Left renal cortex interstitium (tissue), 4 donors: ENCODE measurements around the gene CPT1B. TPM values are rescaled to one million over a fixed set of nuclear protein-coding genes. Genes with fewer than 3 reads are reported as not detected.

Experiments used
- DNase-seq, 4 donors: peaks; one replicate each; pipeline ENCODE4 v3.0.0-alpha.2; 2013; ENCODE audit warnings: low read depth in 4 of 4, low spot score in 2 of 4, missing footprints in 1 of 4
- polyA plus RNA-seq, 4 donors: library from polyadenylated mRNA; unstranded; fragments of 120-200 nt; gene quantifications; one replicate each; pipeline ENCODE4 v1.2.1, GENCODE V29; 2013; ENCODE audit not compliant: insufficient read length in 4 of 4

CPT1B gene
- polyA plus RNA-seq, 4 donors = 9.8 to 18.5 (median 10.9) TPM

DNA sequence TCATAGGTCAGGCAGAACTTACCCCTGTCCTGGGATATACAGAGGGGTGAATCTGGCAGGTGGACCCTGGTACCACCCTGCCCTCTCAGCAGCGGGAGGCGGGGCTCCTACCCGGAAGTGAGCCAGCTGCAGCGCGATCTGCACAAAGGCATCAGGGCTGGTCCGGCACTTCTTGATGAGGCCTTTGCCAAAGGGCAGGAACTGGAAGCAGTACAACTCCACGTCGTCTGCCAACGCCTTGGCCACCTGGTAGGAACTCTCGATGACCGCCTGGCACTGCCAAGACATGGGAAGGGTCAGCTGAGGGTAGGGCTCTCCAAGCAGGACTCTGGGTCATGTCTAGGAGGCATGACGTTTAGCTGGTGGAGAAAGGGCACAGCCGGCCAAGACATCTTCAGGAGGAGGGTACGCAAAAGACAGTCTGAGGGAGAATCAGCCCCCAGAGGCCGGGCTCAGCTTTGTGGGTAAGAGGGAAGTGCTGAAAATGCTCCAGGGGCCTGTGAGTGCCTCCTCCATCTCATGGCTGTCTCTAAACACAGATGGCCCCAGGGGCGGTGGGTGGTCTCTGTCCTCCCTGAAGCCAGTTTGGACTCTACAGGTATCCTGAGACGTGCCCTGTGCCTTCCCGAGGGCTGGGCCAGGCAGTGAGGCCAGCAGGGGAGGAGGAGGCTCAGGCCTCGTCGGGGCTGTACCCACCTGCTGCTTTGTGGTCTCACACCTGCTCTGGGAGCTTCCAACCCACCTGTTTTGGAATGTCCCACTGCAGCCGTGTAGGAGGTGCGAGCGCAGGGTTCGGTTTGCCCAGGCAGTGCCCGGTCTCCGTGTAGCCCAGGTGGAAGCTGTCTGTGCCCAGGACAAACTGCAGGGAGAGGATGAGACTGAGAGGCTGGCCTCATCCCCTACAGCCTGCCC lies 6.7 kb downstream of the CPT1B start:
- no peak for DNase-seq

DNA sequence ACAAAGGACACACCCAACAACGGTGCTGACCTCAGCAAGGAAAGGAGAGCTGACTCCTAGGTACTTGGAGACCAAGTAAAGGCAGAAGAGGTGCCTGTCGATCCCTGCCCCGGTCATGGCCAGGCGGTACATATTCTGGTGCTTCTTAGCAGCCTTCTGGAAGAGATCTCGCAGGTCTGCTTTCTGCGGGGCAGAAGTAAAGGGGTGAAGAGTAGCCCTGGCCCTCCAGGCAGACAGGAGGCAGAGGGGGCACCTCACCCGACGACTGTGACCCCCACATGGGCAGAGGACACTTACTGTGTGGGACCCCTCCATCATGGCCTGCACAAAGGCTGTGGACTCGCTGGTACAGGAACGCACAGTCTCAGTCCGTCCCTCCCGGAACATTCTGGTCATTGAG lies 7.4 kb downstream of the CPT1B start:
- no peak for DNase-seq

DNA sequence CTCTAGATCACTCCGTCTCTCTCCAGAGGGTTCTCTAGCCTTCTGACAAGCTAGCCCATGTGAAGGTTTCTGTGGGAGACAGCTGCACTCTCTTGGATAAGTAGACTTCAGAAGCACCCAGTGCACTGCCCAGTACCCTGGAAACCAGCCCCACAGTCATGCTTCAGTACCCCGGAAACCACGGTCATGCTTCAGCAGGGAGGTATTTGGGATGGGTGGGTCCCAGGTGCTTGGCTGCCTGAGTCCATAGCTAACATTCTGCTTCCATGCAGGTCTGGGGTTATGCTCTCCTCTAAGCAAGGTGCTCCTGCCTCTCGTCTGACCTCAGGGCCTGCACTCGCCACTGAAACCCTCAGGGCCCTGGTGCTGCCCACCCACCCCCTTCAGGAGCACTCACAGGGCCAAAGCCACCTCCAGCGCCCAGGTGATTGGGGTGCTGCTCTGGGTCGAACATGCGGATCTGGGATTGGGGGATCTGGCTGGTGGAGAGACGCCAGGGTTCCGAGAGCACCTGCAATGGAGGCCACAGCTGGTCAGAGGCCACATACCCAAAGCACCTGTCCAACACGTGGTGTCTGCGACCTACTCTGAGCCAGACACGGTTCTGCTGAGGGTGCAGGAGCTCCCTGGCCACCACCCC lies 8.2 kb downstream of the CPT1B start:
- DNase-seq = no peak

DNA sequence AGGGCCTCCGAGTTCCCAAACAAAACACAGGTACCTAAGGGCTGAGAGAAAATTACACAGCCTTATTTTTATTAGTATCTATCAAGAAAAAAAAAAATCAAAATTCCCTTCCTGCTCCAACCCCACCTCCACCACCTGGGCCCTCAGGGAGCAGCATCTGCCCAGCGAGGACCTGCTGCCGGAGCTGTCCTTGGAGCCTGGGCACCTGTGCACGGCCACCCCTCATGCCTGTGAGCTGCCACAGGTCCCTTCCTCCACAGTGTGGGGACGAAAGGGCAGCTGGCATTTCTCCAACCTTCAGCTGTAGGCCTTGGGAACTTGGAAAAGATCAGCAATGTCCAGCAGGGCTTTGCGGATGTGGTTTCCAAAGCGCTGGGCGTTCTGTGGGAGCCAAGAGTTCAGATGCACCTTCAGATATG lies 9.2 kb downstream of the CPT1B start:
- no peak for DNase-seq

DNA sequence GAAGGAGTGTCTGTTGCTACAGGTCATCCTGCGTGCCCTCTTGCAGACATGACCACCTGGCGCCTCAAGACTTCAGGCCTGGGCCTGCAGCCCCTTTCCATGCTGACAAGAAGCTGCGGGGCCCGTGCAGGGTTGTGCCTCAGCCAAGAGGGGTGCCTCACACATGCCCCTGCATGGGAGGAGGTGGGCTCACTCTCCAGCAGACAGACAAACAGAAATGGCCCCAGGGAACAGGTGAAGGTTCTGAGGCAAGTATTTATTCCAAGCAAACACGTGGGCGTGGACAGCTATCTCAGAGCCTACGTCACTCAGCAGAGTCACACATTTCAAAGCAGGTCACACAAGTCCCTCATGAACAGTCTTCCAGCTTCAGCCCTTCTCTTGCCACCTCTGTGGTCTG lies 9.6 kb downstream of the CPT1B start:
- DNase-seq = no peak

DNA sequence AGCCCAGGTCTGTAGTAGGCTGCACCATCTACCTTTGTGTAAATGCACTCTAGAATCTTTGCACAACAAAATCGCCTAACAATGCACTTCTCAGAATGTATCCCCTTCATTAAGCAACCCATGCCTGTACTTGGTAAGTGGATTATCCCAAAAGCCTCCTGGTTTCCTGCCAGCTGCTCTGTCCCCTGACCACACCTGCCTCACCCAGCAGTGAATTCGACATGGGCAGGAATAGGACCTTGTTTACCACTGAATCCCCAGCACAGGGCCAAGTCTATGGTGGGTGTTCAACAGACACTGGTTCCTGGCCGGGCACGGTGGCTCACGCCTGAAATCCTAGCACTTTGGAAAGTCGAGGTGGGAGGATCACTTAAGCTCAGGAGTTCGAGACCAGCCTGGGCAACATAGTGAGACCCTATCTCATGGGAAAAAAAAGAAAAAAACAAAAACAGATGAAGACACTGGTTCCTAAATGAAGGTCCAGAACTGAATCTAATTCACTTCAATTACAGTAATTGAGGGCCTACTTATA lies 10.4 kb downstream of the CPT1B start:
- DNase-seq = no peak

DNA sequence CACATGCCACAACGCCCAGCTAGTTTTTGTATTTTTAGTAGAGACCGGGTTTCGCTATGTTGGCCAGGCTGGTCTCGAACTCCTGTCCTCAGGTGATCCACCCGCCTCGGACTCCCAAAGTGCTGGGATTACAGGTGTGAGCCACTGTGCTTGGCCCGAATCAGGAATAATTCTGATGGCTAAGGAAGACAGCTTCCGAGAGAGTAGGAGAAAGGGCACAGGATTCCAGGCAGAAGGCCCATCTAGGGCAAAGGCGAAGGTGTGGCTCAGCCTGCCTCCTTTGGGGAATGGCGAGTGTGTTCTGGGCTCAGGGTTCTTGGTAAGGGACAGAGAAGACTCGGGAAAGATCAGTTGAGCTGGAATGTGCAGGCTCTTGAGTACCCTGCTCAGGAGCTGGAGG lies 13.9 kb downstream of the CPT1B start:
- no peak for DNase-seq

DNA sequence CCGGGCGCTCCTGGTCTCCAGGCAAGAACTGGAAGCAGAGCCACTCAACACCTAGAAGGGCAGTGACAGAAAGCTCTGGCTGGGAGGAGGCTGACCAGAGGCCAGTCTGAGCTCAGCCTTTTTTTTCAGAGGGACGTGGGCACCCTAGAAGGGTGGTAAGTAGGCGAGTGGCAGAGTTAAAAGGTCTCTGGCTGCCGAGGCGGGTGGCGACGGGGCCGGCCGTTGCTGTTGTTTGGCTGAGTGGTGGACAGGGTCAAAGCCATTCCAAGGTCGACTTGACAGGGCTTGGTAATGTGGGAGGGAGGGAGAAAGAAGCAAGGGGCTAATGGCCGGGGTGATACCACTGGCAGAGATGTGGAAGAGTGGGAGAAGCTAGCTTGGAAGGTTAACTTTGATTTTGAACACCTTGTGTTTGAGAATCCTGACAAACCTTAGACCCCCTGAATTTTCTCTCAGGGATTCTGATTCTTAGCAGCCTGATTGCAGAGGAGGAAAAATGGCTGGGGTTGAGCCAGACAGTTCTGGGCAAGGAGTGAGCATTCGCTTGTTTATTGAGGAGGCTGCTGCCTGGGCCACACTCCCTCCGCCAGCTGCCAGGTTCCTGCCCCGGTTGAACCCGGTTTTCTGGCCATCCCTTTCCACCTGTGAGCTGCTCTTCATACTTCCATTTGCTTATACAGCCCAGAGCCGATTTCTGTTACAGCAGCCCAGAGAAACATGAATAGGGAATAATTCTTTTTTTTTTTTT lies 14.6 kb downstream of the CPT1B start:
- no peak for DNase-seq

DNA sequence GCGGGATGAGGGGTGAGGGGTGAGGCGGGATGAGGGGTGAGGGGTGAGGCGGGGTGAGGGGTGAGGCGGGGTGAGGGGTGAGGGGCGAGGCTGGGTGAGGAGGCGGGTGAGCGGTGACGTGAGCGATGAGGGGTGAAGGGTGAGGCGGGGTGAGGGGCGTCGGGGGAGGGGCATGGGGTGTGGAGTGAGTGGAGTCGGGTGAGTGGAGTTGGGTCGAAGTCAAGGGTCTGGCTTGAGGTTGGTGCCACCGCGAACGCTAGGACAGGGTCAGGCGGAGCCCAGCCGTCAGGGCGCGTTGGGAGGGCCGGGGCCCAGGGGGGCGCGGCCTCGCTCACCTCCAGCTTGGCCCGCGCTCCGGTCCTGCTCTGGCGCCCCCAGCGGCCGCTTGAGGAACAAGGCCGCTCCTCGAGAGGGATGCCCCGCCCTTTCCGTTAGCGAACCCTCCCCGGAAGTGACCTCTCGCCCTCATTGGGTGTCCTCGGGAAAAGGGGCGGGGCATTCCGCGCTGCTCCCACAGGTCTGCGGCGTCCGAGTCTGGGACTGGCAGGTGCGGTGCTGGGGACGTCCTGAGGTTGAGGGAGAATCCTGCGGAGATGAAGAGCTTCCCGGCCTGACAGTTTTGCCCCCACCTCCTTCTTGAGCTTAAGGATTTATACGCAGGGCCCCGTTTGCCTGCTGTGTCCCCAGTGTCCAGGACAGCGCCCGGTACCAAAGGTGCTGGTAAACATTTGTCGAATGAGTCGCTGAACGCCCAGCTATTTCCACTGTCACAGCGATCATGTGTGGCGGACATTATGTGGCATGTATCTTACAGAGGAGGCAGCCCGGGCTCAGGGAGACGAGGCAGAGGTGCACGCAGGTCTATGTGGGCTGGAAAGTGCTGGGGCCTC lies 15.5 kb downstream of the CPT1B start, which contains the start of gene SYCE3:
SYCE3 (minus strand) TSS at position 397 of the 890 bp plus-strand sequence. CDS start 6,514 bp downstream, outside the sequence.
- peak; percentile 77 to 89 (median 82) for DNase-seq

DNA sequence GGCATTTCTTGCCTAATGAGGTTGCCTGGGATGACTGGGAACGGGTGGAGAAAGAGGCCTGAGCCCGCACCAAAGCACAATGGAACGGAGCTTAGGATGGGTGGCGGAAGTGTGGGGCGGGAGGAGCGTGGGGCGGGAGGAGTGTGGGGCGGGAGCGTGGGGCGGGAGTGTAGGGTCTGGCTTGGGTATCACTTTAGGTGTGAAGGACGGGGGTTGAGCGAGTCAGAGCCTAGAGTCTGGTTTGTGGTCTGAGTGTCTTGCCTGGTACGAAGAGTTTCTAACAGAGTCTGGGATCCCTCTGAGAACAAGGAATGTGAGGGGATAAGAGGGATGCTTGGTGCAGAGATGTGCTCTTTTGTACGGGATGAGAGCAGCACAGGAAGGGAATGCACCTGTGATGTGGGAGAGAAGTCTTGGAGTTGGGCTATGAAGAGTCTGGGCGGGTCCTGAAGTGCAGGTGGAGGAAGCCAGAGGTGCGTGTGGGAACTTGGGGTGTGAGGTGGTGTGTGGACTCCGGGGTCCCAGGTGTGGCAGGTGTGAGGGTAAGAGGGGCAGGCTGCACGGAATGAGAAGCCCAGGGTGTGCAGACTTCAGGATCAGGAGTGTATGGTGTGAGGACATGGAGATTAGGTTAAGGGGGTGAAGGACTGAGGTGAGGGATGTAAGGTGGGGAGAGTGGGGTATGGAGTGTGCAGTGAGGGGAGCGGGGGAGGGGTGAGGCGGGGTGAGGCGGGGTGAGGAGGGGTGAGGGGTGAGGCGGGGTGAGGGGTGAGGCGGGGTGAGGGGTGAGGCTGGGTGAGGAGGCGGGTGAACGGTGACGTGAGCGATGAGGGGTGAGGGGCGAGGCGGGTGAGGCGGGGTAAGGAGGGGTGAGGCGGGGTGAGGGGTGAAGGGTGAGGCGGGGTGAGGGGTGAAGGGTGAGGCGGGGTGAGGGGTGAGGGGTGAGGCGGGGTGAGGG lies 16.5 kb downstream of the CPT1B start:
- no peak for DNase-seq

DNA sequence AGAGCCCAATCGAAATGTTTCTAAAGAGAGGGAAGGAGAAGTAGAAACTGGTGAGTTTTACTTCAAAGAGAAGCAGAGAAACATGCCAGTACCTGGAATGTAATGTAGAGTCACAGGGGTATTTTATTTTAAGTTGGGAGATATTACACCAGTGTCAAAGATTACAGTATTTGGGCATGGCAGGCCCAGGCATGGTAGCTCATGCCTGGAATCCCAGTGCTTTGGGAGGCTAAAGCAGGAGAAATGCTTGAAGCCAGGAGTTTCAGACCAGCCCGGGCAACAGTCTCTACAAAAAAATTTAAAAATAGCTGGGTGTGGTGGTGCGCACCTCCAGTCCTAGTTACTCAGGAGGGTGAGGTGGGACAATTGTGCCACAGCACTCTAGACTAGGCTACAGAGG lies 18.2 kb downstream of the CPT1B start:
- no peak for DNase-seq

DNA sequence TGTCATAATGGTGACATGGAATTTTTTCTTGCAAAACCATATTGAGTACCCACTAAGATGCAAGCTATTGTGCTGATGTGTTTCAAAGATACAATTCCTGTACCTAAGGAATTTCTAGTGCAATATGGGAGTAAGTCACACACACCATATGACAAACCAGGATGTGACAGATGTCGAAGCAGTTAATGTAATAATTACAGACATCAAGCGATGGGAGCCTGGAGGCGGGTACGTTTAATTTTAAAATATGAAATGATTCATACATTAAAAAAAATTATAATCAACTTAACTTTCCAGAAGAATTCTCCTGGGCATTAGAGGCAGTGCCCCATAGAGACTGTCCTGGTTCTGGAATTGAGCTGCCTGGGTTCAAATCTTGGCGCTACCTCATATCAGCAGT lies 21.5 kb downstream of the CPT1B start:
- no peak for DNase-seq

DNA sequence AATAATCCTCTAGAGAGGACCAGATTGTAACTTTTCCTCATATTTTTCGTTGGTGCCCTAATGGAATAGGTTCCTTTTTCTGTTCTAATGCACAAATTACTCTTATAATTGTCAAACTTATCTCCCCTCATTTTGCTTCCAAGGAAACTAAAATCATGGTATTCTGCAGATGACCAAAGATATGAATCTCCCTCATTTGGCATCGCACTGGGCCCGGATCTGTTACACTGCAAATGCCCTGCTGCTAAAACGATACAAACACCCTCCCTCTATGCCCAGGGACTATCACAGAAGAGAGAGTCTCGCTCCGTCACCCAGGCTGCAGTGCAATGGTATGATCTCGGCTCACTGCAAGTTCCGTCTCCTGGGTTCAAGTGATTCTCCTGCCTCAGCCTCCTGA lies 24.9 kb downstream of the CPT1B start:
- no peak for DNase-seq

DNA sequence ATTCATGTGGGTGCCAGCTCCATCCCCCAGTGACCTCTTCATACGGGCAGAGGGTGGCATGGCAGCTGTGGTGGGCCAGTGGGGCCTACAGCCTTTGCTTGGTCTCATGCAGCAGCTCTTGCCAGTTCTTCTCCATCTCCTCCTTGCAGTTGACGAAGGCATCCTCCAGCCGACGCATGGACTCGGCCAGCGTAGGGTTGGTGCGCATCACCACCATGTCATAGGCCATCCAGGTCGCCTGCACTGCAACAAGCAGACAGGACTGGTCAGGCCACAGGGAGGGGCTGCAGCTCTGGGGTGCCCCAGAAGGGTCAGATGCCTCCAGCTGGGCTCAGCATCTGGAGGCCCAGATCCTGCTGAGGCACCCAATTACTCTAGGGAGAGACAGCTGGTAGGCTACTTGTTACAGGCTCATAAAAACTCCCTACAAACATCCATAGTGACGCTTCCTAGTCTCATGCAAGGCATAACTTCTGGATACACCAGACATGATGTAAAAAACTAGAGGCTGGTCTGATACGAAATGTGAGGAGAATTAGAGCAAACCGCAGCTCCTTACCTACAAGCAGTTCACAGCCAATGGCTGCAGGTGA lies 27.0 kb downstream of the CPT1B start:
- DNase-seq = no peak

DNA sequence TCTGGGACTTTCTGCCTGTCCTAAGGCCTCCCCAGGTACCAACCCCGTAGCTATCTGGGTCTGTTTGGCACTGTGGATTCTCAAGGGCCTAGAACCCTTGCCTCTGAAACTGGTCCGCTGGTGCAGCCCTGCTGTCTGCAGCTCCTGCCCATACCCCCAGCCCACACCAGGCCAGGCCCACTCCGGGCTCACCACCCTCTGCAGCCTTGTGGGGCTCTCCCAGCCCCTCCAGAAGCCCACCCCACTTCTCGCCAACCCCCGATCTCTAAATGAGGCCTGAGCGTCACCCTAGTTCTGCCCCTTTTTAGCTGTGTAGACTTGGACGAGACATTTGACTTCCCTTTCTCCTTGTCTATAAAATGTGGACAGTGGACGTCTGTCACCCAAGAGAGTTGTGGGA lies 27.8 kb downstream of the CPT1B start:
- DNase-seq = no peak

DNA sequence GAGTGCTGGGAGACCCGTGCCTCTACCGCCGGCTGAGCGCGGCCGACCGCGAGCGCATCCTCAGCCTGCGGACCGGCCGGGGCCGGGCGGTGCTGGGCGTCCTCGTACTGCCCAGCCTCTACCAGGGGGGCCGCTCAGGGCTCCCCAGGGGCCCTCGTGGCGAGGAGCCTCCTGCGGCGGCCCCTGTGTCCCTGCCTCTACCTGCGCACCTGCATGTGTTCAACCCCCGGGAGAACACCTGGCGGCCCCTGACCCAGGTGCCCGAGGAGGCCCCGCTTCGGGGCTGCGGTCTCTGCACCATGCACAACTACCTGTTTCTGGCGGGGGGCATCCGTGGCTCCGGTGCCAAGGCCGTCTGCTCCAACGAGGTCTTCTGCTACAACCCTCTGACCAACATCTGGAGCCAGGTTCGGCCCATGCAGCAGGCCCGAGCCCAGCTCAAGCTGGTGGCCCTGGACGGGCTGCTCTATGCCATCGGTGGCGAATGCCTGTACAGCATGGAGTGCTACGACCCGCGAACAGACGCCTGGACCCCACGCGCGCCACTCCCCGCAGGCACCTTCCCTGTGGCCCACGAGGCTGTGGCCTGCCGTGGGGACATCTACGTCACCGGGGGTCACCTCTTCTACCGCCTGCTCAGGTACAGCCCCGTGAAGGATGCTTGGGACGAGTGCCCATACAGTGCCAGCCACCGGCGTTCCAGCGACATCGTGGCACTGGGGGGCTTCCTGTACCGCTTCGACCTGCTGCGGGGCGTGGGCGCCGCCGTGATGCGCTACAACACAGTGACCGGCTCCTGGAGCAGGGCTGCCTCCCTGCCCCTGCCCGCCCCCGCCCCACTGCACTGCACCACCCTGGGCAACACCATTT lies 29.1 kb downstream of the CPT1B start:
- DNase-seq = no peak
